ENCODE data around the gene NBPF6. TPM values are rescaled to one million over a fixed set of nuclear protein-coding genes. Genes with fewer than 3 reads are reported as not detected.
"Not testable (repeated sequence)": the region's sequence is repeated elsewhere in the genome, so short reads cannot be mapped to it uniquely, and the experiment has no call there.

The NBPF6 gene, protein sequence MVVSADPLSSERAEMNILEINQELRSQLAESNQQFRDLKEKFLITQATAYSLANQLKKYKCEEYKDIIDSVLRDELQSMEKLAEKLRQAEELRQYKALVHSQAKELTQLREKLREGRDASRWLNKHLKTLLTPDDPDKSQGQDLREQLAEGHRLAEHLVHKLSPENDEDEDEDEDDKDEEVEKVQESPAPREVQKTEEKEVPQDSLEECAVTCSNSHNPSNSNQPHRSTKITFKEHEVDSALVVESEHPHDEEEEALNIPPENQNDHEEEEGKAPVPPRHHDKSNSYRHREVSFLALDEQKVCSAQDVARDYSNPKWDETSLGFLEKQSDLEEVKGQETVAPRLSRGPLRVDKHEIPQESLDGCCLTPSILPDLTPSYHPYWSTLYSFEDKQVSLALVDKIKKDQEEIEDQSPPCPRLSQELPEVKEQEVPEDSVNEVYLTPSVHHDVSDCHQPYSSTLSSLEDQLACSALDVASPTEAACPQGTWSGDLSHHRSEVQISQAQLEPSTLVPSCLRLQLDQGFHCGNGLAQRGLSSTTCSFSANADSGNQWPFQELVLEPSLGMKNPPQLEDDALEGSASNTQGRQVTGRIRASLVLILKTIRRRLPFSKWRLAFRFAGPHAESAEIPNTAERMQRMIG
- total RNA-seq (2014; rRNA removed; shearing (Covaris generic)), result not detected in 2 replicates

DNA sequence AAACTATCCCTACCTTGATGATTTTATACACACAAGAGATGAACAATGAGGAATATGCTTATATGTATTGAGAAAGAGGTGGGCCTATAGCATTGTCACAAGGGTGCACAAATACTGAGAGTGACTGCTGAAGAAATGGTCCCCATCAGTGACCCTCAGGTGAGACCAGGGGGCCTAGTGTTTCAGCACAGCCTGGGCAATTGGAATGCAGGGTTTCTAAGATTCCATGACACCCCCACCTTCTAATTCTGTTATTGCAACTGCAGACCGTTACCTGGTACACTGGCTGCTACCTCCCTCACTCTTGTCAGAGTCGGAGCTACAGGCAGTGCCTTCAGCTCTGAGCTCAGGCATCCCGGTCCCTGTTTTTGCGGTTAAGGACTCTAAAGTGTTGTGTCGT lies at the start of gene NBPF6:
TSS of gene NBPF6 (plus strand) at position 301 of the 400 bp plus-strand sequence. CDS start 259 bp downstream, outside the sequence.
- not testable (repeated sequence) for DNase-seq (ENCODE audit: low read depth)

DNA sequence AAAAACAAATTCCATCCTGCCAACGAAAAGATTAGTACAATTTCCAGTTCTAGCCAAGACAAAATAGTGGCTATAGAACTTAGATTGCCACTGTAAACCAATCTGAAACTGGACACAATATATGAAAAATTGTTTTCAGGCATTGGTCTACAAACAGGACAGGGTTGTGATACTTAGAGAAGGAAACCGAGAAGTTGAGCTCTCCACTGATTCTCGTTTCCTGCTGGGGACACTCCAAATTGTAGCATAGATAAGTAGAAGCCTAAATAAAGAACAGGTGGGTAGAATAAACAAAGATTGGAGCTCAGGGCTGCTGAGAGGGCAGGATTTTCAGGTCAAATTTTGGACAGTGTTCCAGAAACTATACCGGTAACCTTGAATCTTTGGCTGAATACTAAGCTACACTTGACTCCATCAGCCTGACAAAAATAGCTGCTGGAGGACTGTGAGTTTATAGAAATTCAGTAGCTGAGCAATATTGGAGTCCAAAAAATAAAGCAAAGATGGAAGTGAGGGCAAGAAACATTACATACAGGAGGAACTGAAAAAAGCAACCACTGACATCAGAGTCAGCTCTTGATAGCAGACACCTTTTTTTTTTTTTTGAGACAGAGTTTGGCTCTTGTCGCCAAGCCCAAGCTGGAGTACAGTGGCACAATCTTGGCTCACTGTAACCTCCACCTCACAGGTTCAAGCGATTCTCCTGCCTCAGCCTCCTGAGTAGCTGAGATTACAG lies 38.9 kb upstream of the NBPF6 start:
- not testable (repeated sequence) for DNase-seq (ENCODE audit: low read depth)

DNA sequence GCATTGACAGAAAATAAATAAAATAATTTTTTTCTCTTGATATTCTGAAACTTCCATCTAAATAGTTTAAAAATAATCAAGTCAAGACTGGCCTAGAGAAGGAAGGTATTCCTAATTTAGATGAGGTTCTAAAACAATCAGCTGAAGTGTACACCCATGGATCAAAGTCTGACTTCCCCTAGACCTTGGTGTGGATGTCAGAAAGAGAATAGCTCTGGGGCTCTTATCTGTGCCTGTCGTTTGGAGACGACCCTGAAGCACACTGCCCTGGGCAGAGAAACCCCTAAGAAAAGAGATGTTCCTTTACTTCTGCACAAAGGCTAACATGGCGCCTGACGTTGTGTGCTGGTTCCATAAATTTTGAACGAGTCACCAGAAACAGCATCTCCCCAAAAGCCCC lies 30.0 kb upstream of the NBPF6 start:
- DNase-seq (ENCODE audit: low read depth), result not testable (repeated sequence)

DNA sequence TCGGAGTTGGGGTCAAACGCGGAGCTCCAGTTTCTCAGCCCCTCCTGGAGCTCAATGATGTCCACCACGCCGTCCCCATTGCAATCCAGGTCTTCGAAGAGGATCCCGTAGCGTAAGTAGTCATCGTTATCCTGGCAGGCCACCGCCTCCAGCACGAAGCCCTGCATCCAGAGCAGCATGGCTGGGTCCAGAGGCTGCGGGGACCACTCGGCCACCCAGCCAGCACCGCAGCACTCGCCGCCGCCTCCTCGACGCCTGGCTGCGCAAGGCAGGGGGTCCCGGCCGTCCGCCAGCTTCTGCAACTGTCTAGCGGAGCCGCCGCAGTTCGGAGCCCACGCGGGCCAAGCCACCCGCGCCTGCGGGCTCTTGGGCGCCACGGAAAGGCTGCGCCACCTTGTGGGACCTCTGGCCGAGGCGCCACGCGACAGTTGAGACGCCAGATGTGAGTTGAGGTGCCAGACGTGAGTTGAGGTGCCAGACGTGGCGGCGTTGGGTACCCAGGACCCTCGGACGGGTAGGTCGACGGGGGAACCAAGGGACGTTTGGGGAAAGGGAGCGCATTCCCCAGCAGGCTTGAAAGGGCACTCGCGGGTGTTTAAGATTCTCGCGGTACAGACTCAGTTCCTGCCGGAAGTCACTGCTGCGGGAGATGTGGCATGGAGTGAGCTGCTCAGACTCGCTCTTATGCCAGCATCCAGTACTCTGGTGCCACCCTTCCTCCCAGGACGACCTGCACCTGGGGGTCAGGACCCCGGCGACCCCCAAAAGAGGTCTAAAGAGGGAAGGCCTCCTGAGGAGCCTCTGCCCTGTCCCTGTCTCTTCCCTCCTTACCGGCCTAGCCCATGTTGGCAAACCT lies 28.9 kb upstream of the NBPF6 start:
- DNase-seq (ENCODE audit: low read depth), result not testable (repeated sequence)

DNA sequence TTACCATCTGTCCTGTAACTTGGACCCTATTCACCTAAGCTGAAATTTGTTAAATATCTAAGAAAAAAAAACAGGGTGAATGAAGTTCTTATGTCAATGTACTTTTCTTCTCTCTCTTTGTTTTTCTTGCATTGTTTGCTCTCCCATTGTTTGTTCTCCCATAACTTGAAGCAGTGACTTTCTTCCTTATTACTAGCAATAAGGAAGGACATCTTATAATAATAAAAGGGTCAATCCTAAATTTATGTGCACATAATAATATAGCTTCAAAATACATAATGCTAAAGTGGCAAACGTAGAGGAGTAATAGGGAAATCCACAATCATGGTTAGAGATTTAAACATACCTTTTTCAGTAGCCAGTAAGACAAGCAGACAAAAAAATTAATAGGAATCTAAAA lies 23.3 kb upstream of the NBPF6 start:
- DNase-seq (ENCODE audit: low read depth), result not testable (repeated sequence)

DNA sequence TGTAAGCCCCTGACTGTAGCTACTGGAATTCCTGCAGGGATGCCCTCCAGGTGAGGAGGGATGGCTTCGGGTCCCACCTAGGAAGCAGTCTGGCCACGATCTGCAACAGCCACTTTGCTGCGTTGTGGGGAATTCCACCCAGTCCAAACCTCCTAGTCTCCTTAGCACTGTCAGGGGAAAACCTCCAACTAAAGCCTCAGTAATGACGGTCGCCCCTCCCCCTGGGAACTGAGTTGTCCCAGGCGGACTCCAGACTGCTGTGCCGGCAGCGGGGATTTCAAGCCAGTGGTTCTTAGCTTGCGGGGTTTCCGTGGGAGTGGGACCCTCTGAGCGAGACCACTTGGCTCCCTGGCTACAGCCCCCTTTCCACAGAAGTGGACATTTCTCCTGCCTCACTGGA lies 18.1 kb upstream of the NBPF6 start:
- DNase-seq (ENCODE audit: low read depth), result not testable (repeated sequence)

DNA sequence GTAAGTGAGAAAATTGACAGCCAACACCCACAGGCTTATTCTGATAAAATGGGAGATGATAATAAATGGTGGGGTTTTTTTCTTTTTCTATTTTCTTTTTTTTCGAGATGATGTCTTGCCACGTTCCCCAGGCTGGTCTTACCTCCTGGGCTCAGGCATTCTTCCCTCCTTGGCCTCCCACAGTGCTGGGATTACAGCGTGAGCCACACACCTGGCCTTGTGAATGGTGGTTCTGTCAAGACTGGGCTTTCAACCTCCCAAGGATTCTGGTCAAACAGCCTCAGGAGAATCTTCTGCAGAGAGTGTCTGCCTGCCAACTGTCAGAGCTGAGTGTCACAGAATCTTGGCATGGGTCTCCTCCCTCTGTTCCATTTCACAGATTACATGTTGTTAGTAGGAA lies 16.7 kb upstream of the NBPF6 start:
- not testable (repeated sequence) for DNase-seq (ENCODE audit: low read depth)

DNA sequence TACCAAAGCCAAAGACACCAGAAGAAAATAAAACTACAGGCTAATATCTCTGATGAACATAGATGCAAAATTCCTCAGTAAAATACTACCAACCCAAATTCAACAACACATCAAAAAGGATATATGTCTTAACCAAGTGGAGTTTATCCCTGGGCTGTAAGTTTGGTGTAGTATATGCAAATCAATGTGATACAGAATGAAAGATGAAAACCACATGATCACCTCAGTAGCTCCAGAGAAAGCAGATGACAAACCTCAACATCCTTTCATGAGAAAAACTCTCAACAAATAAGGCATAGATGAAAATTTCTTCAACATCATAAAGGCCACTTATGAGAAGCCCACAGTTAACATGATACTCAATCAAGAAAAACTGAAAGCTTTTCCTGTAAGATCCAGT lies 11.6 kb upstream of the NBPF6 start:
- not testable (repeated sequence) for DNase-seq (ENCODE audit: low read depth)

DNA sequence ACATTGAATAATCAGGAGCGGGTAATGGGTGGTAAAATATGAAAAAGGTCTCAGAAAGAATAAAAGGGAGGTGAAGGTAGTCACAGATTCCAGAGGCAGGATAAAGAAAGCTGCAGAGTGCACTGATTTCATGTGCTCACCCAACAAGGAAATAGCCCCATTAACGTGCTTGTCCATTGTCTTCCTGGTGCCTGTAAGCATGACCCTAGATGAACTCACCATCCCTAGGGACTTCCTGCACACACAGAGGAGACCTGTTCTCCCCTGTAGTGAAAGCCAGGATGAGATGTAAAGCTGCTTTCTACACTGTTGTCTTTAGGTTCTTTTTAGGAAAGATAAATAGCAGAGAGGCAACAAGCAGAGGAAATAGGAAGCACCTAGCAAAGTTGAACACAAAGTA lies 4.4 kb downstream of the NBPF6 start:
- DNase-seq (ENCODE audit: low read depth), result not testable (repeated sequence)

DNA sequence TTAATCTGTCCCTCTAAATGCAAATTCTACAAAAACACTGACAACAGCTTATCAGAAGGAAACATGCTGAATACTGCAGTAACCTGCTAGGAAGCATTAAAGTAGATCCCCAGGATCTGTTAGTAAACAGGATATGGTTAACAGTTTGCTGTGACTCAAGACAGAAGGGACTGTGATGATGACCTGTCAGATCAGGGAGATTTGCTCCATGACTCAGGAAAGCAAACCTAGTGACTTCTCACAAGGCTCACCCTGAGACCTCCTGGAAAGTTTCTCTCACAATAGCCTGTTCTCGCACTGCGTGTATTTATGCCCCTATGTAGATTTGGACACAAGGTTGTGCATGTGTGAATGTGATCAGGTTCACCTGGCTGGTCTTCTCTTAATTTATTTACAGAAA lies 8.5 kb downstream of the NBPF6 start:
- not testable (repeated sequence) for DNase-seq (ENCODE audit: low read depth)

DNA sequence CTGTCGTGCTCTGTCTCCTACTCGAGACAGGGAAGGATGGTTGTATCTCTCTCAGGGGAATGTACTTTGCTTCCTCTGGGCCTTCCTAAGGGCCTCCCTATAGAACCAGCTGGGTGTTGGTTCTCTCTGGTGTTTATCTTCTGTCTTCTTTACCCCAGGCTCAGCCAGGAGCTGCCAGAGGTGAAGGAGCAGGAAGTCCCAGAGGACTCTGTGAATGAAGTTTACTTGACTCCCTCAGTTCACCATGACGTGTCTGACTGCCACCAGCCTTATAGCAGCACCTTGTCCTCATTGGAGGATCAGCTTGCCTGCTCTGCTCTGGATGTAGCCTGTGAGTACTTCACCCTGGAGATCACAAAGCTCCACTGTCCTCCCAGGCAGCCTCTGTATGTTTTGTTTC lies 11.6 kb downstream of the NBPF6 start:
- not testable (repeated sequence) for DNase-seq (ENCODE audit: low read depth)

DNA sequence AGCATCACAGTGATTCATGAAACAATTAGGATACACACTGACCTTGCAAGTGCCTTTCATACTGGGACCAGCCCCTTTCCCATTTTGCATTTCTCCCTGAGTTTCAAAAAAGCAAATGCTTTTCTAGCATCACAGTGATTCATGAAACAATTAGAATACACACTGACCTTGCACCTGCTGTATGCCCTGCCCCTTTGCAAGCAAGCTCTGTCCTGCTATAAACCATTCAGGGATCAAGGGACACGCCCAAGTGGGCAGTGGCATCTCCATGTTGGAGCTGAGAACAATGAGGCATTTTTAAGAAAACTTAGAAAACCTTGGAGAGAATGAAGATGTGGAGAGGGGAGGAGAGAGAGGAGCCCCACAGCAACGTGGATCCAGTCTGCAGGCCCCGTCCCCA lies 13.8 kb downstream of the NBPF6 start:
- not testable (repeated sequence) for DNase-seq (ENCODE audit: low read depth)

DNA sequence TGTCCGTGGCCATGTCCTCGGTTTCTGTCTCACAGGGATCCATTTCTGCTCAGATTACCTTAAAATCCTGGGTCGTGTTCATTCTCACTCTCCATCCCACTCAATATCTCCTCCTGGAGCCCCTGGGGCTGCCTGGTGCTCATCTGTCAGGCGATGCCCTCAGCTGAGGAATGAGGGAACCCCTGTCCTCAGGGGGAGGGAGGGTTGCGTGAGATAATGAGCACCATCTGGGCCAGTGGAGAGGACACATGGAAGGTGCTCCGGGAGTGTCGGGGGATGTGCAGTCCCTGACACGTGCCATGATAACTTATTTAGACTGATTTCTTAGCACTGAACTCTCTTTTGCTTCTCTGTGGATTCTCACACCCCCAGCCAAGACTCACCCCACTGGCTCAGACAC lies 16.0 kb downstream of the NBPF6 start:
- DNase-seq (ENCODE audit: low read depth), result not testable (repeated sequence)

DNA sequence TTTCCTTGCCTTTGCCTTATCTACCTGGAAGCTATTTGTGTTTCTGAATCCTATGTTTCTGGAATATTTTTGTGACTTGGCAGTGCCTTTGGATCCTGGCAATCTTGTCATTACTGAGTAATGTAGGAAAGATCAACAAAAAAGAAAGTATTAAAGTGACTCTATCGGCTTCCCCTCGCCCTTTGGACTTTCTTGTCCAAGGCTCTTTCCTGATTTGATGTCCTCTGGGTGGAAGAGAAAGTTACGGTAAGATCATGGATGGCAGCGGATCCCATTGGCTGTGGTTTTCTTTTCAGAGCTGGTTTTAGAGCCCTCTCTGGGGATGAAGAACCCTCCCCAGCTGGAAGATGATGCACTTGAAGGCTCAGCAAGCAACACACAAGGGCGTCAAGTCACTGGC lies 17.0 kb downstream of the NBPF6 start:
- not testable (repeated sequence) for DNase-seq (ENCODE audit: low read depth)

DNA sequence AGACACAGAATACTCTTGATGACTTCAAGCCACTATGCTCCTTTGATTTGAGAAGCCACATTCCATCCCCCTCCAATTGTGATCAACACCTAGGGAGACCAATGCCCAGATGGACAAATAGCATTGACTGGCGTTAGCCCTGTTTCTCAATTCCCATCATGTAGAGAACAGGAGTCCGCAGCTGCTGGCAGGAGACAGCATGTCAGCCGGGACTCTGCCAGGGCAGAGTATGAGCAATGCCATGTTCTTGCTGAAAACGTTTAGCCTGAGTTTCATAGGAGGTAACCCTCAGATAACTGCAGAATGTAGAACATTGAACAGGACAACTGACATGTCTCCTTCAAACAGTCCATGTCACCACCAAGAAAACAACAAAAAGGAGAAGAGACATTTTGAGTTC lies 20.6 kb downstream of the NBPF6 start:
- DNase-seq (ENCODE audit: low read depth), result not testable (repeated sequence)

DNA sequence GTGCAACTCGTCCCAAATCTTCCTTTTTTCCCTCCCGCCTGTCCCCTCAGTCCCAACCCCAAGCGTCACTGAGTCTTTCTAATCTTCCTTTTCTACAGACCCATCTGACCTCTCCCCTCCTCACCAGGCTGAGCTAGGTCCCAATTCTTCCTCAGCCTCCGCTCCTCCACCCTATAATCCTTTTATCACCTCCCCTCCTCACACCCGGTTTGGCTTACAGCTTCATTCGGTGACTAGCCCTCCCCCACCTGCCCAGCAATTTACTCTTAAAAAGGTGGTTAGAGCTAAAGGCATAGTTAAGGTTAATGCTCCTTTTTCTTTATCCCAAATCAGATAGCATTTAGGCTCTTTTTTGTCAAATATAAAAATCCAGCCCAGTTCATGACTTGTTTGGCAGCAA lies 24.4 kb downstream of the NBPF6 start:
- not testable (repeated sequence) for DNase-seq (ENCODE audit: low read depth)

DNA sequence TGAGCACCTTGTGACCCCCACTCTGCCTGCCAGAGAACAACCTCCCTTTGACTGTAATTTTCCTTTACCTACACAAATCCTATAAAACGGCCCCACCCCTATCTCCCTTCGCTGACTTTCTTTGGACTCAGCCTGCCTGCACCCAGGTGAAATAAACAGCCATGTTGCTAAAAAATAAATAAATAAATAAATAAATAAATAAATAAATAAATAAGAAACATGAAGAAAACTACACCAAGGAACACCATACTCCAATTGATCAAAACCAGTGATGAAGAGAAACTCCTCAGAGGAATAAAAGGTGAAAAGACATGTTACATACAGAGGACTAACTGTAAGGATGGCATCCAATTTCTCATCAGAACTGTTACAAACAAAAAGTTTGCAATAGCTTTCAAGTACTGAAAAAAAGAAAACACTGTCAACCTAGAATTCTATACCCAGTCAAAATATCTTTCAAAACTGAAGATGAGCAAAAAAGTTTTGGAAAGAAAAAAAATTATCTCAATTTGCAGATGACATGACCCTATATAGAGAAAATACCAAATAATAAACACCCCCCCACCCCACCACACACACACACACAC lies 28.4 kb downstream of the NBPF6 start:
- DNase-seq (ENCODE audit: low read depth), result no peak

DNA sequence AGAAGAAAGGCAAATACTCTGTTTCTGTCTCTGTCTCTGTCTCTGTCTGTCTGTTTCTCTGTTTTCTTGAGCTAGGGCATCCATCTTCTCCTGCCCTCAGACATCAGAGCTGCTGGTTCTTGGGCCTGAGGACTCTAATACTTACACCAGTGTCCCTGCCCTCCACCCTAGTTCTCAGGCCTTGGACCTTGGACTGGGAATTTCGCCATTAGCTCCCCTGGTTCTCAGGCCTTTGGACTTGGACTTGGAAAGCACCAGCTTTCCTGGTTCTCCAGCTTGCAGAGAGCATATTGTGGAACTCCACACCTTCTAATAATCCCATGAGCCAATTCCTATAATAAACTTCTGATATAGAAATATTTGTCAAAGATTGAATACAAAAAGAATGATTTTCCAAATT lies 32.6 kb downstream of the NBPF6 start:
- DNase-seq (ENCODE audit: low read depth), result no peak

DNA sequence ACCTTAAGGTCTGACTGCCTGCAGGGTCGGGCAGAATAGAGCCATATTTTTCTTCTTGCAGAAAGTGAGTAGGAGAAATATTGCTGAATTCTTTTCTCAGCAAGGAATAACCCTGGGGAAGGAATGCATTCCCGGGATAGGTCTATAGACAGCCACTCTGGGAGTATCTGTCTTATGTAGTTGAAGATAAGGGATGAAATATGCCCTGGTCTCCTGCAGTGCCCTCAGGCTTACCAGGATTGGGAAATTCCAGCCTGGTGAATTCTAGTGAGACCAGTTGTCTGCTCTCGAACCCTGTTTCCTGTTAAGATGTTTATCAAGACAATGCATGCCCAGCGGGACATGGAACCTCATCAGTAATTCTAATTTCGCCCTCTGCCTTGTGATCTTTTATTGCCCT lies 35.8 kb downstream of the NBPF6 start:
- not testable (repeated sequence) for DNase-seq (ENCODE audit: low read depth)

DNA sequence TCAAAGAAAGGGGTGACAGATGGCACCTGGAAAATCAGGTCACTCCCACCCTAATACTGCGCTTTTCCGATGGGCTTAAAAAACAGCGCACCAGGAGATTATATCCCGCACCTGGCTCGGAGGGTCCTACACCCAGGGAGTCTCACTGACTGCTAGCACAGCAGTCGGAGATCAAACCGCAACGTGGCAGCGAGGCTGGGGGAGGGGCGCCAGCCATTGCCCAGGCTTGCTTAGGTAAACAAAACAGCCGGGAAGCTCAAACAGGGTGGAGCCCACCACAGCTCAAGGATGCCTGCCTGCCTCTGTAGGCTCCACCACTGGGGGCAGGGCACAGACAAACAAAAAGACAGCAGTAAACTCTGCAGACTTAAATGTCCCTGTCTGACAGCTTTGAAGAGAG lies 36.6 kb downstream of the NBPF6 start:
- not testable (repeated sequence) for DNase-seq (ENCODE audit: low read depth)

DNA sequence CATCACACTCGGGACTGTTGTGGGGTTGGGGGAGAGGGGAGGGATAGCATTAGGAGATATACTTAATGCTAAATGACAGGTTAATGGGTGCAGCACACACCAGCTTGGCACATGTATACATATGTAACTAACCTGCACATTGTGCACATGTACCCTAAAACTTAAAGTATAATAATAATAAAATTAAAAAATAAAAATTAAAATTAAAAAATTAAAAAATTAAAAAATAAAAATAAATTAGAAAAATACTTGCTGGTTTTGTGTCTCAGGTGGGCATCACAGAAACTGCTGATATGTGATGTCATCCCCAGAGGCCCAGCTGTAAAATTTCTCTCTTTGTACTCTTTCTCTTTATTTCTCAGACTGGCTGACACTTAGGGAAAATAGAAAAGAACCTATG lies 44.9 kb downstream of the NBPF6 start:
- not testable (repeated sequence) for DNase-seq (ENCODE audit: low read depth)

Measured in Daoy (cell line).